Right lobe of liver (tissue), 6 donors: ENCODE data around the gene POR. TPM values are rescaled to one million over a fixed set of nuclear protein-coding genes. Genes with fewer than 3 reads are reported as not detected.

ENCODE experiments used
- ATAC-seq, 4 donors: fragments of 200-7000 bp; cut with Tn5 transposase; one replicate each; pipeline ENCODE4 v1.9.1; 2020; ENCODE audit warnings: mild to moderate bottlenecking in 4 of 4, moderate library complexity in 4 of 4
- DNase-seq, 3 donors: peaks; one replicate each; pipeline ENCODE4 v3.0.0-alpha.2; 2020
- H3K27ac ChIP-seq, 3 donors: fragments of 200-600 bp; one replicate each; pipeline ENCODE4 v1.8.0; 2022
- H3K27me3 ChIP-seq, 2 donors: fragments of 200-600 bp; one replicate each; pipeline ENCODE4 v1.8.0; 2022
- H3K36me3 ChIP-seq, 4 donors: fragments of 200-600 bp; sonication (generic) in 1 of 4; one replicate each; pipeline versions ENCODE4 v1.5.1 to v1.8.0; 2017 to 2022; ENCODE audit warnings: control low read depth in 1 of 4
- H3K4me1 ChIP-seq, 4 donors: fragments of 200-600 bp; sonication (generic) in 1 of 4; one replicate each; pipeline versions ENCODE4 v1.5.1 to v1.8.0; 2017 to 2022; ENCODE audit warnings: control low read depth in 1 of 4
- H3K4me3 ChIP-seq, 3 donors: fragments of 200-600 bp; one replicate each; pipeline ENCODE4 v1.8.0; 2022
- H3K9me3 ChIP-seq, 4 donors: fragments of 200-600 bp; sonication (generic) in 1 of 4; one replicate each; pipeline versions ENCODE4 v1.5.1 to v1.8.0; 2017 to 2022; ENCODE audit warnings: control low read depth in 1 of 4
- POLR2A ChIP-seq: fragments of 450-650 bp; IDR thresholded peaks from one replicate; pipeline ENCODE4 v1.6.1; 2017; ENCODE audit warnings: antibody characterized with exemption, mild to moderate bottlenecking
- WGBS: methylation state at CpG from one replicate; pipeline ENCODE4 v1.1.6; 2018; ENCODE audit warnings: low coverage, low lambda C conversion rate; ENCODE audit not compliant: insufficient coverage; ENCODE audit errors: missing lambda C conversion rate; 5-methylcytosine and 5-hydroxymethylcytosine counted together
- intact Hi-C, 2 donors: fragments of 100-400 bp; cut with DNase I; formaldehyde crosslinking; loops; one replicate each; pipeline versions ENCODE4 v1.11.2 to v1.14.1; 2022
- total RNA-seq, 6 experiments: library from RNA; depleted of rRNA in 2 of 6; stranded (reverse); fragments of >200 nt in 2 of 6; fragmentation: NEBNext Ultra II Directional in 3 of 6; extraction: Animal tissue kit (Norgen Biotek cat#: 25700) in 3 of 6; gene quantifications; one replicate each; pipeline versions ENCODE4 v1.1.0 to v1.2.4, GENCODE V29; 2016 to 2023
- TF ChIP-seq, protein P1 (sequence below), 4 donors: fragments of 200-600 bp in 3 of 4; fragments of 450-650 bp in 1 of 4; IDR thresholded peaks; one replicate each; pipeline versions ENCODE4 v1.5.1 to v1.8.0; 2016 to 2022; ENCODE audit warnings: antibody characterized with exemption in 4 of 4, mild to moderate bottlenecking in 2 of 4
- donor health status: DM: no; HTN: yes; CAD: no.
- donor health status: DM: no; HTN: no; CAD: no.
- donor health status: DM: no; HTN: no; CAD: no.
- donor health status: DM: no; HTN: yes; CAD: no.
- donor health status: DM: no; HTN: yes; CAD: no.

Gene POR
- total RNA-seq, 6 experiments from 2014 or later, result 370 to 1,042 (median 725) TPM

DNA sequence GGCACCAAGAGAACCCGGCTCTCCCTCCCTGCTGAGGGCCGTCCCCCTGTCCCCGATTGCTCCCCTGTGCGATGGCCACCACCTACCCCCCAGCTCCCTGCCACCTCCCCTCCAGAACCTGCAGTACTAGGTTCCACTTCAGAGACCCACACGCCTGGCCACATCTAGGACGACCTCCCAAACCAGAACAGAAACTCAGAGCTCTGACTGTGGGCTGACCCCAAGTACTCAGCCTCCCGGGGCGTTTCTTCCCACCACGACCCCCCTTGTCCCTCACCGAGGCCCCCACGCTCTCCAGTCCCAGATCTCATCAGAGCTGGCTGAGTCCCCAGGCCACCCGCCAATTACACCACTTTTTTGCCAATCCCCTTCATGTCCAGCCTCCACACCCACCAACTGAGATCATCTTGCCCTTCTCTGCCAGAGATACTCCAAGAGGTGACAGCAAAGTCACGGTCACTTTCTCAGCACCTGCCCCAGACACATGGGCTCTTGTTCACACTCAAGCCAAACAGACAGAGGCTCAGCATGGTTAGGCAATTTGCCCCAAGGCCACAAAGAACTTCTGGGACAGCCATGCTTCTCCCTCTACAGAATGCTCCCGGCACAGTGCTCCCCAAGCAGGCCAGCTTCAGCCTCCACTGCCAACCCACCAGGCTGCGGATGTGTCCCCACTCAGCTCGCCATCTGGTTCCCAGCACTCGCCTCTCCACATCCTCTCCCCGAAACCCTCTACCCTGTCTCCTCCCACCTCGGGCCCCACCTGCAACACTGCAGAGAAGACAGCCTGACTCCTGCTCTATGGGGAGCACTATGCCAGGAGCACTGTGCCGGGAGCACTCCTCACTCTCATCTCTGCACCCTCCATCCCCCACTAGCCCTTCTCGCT, 74.8 kb downstream of the POR start:
- ATAC-seq (peak in 2 of 4 donors; percentile 0 to 3), DNase-seq (peak; percentile 33 to 72 (median 64))
- TF ChIP-seq POLR2A, result no peak
- TF ChIP-seq, protein P1, sequence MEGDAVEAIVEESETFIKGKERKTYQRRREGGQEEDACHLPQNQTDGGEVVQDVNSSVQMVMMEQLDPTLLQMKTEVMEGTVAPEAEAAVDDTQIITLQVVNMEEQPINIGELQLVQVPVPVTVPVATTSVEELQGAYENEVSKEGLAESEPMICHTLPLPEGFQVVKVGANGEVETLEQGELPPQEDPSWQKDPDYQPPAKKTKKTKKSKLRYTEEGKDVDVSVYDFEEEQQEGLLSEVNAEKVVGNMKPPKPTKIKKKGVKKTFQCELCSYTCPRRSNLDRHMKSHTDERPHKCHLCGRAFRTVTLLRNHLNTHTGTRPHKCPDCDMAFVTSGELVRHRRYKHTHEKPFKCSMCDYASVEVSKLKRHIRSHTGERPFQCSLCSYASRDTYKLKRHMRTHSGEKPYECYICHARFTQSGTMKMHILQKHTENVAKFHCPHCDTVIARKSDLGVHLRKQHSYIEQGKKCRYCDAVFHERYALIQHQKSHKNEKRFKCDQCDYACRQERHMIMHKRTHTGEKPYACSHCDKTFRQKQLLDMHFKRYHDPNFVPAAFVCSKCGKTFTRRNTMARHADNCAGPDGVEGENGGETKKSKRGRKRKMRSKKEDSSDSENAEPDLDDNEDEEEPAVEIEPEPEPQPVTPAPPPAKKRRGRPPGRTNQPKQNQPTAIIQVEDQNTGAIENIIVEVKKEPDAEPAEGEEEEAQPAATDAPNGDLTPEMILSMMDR (IDR thresholded peaks at IDR 0.05), result no peak
- Histone ChIP-seq H3K36me3 (peaks cover 0 to 31% (median 13%) of the 10 kb centered on the region in 4 donors), H3K4me1 (peaks cover 0 to 36% (median 9%) of the 10 kb centered on the region in 4 donors), H3K9me3 (no peaks in the 10 kb centered on the region), H3K27me3 (no peaks in the 10 kb centered on the region), H3K4me3 (no peak overlapping the region), H3K27ac (peak overlapping the region in 2 of 3 donors; percentile 58 to 69)
- intact Hi-C loops, result no loop called here
- WGBS, result 30% methylated on average over 16 of the region's 21 CpGs

DNA sequence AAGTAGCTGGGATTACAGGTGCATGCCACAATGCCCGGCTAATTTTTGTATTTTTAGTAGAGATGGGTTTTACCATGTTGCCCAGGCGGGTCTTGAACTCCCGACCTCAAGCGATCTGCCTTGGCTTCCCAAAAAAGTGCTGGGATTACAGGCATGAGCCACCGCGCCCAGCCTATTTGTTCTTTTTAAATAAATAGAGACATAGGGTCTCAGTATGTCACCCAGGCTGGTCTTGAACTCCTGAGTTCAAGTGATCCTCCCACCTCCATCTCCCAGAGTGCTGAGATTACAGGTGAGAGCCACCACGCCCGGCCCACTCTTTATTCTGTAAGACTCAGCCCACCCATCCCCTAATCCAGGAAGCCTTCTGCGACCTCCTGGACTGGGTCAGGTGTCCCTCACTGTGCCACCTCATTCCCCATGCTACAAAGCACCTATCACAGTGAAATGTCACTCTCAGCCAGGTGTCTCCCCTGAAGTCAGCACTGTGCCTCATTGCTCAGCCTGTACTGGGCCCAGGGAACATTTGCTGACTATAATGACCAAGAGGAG, 76.7 kb downstream of the POR start:
- 63% methylated on average over 3 of the region's 9 CpGs for WGBS

DNA sequence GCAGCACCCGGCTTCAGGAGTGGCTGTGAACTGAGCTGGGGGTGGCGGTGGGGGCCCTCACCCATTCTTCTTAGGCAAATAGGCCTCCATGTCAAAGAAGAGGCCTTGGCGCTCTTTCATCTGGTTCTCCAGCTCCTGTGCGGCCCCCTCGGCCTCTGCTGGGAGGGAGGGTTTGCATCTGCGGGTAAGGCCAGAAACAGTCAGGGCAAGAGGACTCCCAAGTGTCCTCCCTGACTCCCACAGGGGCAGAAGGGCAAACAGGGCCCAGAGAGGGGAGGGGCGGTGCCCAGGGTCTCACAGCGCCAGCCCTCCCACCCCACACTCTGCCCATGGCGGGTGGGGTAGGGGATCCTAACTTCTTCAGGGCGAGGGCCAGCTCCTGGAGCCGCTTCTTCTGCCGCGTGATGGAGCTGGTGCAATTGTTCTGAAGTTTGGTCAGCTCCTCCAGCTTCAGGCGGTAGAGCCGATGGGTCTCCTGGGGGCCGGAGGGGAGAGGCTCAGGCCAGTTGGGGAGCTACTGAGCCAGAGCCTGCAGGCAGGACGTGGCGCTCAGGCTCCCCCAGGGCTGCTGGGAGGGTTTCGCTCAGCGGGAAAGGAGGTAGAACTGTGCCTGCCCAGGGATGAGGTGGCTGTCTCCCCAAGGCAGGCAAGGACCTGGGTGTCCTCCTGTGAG, 77.3 kb downstream of the POR start:
- 75% methylated on average over 2 of the region's 20 CpGs for WGBS
- DNase-seq (no peak), ATAC-seq (no peak)
- Histone ChIP-seq H3K4me3 (no peak overlapping the region), H3K27ac (peak overlapping the region in 2 of 3 donors; percentile 47 to 69), H3K9me3 (no peaks in the 10 kb centered on the region), H3K4me1 (peaks cover 0 to 33% (median 8%) of the 10 kb centered on the region in 4 donors), H3K36me3 (peaks cover 0 to 8% (median 0%) of the 10 kb centered on the region in 4 donors), H3K27me3 (no peaks in the 10 kb centered on the region)
- TF ChIP-seq POLR2A, result no peak
- TF ChIP-seq, protein P1 (IDR thresholded peaks at IDR 0.05), result no peak
- intact Hi-C loops, result no loop called here

More for the DNA sequence above, 76.7 kb downstream of the POR start:
- Histone ChIP-seq H3K36me3 (peaks cover 0 to 13% (median 2%) of the 10 kb centered on the region in 4 donors), H3K27ac (peak overlapping the region in 2 of 3 donors; percentile 47 to 69), H3K9me3 (no peaks in the 10 kb centered on the region), H3K4me1 (peaks cover 0 to 36% (median 8%) of the 10 kb centered on the region in 4 donors), H3K27me3 (no peaks in the 10 kb centered on the region), H3K4me3 (no peak overlapping the region)
- TF ChIP-seq, protein P1 (IDR thresholded peaks at IDR 0.05), result no peak
- TF ChIP-seq POLR2A, result no peak
- intact Hi-C loops, result no loop called here
- DNase-seq, result no peak
- ATAC-seq, result no peak

DNA sequence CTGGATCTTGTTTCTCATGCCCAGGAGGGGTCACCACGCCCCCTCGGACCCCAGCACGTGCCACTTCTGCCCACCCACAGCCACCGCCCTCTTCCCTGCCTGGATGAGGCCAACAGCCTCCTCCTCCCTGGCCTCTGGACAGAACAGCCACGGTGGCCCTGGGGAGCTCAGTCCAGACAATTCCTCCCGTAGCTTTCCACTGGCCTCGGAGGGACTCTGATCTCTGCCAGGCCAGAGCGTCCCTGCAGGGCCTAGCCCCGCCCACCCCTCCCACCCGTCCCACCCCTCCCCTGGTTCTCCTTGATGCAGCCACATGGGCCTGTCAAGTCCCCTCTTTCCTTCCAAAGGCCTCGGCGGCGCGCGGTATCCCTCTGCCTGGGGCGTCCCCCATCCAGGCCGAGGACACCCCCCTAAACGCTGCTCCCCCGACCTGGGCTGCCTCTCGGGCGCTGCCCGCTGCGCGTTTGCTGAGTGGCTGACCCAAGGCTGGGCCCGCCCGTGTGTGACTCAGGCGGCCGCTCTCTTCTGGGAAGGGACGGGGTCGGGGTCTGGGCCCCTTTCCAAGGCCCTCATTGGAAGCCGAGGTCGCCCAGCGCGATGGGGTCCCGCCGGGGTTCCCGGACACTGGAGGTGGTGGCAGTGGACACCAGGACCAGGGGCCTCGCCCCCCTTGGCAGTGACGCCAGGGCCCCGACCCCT, 78.9 kb downstream of the POR start:
- DNase-seq (peak; percentile 72 to 94 (median 92)), ATAC-seq (peak; percentile 44 to 71 (median 62))
- no peaks in the 10 kb centered on the region for H3K27me3 ChIP-seq
- H3K4me3 ChIP-seq, result peak overlapping the region; percentile 63 to 88 (median 81)
- 2% methylated on average over 11 of the region's 40 CpGs for WGBS
- peak overlapping the region; percentile 84 to 99 (median 97) for H3K27ac ChIP-seq
- H3K9me3 ChIP-seq, result no peaks in the 10 kb centered on the region
- H3K4me1 ChIP-seq, result peaks cover 0 to 33% (median 8%) of the 10 kb centered on the region in 4 donors
- intact Hi-C loops, result no loop called here
- TF ChIP-seq POLR2A, result peak; percentile 24
- TF ChIP-seq, protein P1 (IDR thresholded peaks at IDR 0.05), result no peak
- H3K36me3 ChIP-seq, result peaks cover 0 to 3% (median 0%) of the 10 kb centered on the region in 4 donors
